ENCODE data around the gene SND1.

Gene SND1

GRCh38 chr7:128040205-128040604, 388.2 kb downstream of the SND1 start:
- Histone ChIP-seq H3K79me2 (ENCODE audit: control insufficient read depth, low read length) (no peaks in the 10 kb centered on the region), H4K20me1 (ENCODE audit: control insufficient read depth, insufficient read depth, low read depth, low read length) (peaks cover 6% of the 10 kb centered on the region; the same call in 1 of the 2 replicates), H3K36me3 (ENCODE audit: control insufficient read depth, low read length) (0 out of 2 replicates have a peak, but pooled peaks cover 2% of the 10 kb centered on the region), H3K4me3 (ENCODE audit: low read length) (no peak overlapping the region), H3K4me2 (ENCODE audit: low read length) (no peak overlapping the region), H3K27me3 (ENCODE audit: control insufficient read depth, low read length) (no peaks in the 10 kb centered on the region), H3K4me1 (ENCODE audit: control insufficient read depth, low read length) (peaks cover 35% of the 10 kb centered on the region), H3K9me2 (replicated peaks; ENCODE audit: control insufficient read depth, low read length) (no peaks in the 10 kb centered on the region), H3K27ac (ENCODE audit: low read depth, low read length) (no peak overlapping the region), H3K9me3 (ENCODE audit: control insufficient read depth, insufficient read depth, low read length) (no peaks in the 10 kb centered on the region), H3F3A (ENCODE audit: control insufficient read depth, insufficient read depth) (peaks cover 6% of the 10 kb centered on the region; the same call in 1 of the 2 replicates)
- TF ChIP-seq CTCF (IDR thresholded peaks at IDR 0.05; ENCODE audit: low read depth, low read length, poor library complexity, severe bottlenecking), result no peak
- TF ChIP-seq EZH2phosphoT487 (IDR thresholded peaks at IDR 0.05; ENCODE audit: borderline replicate concordance, low read length), result no peak

DNA sequence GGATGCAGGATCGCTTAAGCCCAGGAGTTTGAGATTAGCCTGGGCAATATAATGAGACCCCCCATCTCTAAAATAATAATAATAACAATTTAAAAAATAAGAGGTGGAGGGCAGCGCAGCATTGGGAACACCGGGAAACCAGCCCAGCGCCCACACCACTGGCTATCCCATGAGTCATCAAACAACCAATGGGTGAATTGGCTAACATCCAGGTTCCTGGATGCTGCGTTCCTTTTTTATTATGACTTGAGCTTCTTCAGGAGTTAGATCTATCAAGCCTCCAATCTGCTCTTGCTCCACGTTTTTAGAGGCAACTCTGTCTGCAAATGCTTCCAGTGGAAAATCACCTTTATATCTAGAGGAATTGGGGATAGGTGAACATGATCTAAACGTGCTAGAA, 389.2 kb downstream of the SND1 start:
- Histone ChIP-seq H3K27me3 (ENCODE audit: control insufficient read depth, low read length) (no peaks in the 10 kb centered on the region), H4K20me1 (ENCODE audit: control insufficient read depth, insufficient read depth, low read depth, low read length) (peaks cover 6% of the 10 kb centered on the region; the same call in 1 of the 2 replicates), H3K79me2 (ENCODE audit: control insufficient read depth, low read length) (no peaks in the 10 kb centered on the region), H3K9me3 (ENCODE audit: control insufficient read depth, insufficient read depth, low read length) (no peaks in the 10 kb centered on the region), H3K27ac (ENCODE audit: low read depth, low read length) (no peak overlapping the region), H3K4me3 (ENCODE audit: low read length) (no peak overlapping the region), H3F3A (ENCODE audit: control insufficient read depth, insufficient read depth) (peaks cover 3% of the 10 kb centered on the region; the same call in 1 of the 2 replicates), H3K9me2 (replicated peaks; ENCODE audit: control insufficient read depth, low read length) (no peaks in the 10 kb centered on the region), H3K36me3 (ENCODE audit: control insufficient read depth, low read length) (0 out of 2 replicates have a peak, but pooled peaks cover 2% of the 10 kb centered on the region), H3K4me2 (ENCODE audit: low read length) (no peak overlapping the region), H3K4me1 (ENCODE audit: control insufficient read depth, low read length) (peaks cover 25% of the 10 kb centered on the region)
- TF ChIP-seq CTCF (IDR thresholded peaks at IDR 0.05; ENCODE audit: low read depth, low read length, poor library complexity, severe bottlenecking) (no peak), EZH2phosphoT487 (IDR thresholded peaks at IDR 0.05; ENCODE audit: borderline replicate concordance, low read length) (no peak)

GRCh38 chr7:128042012-128042411, 390.0 kb downstream of the SND1 start:
- H3K4me2 ChIP-seq (ENCODE audit: low read length), result no peak overlapping the region
- 0 out of 2 replicates have a peak, but pooled peaks cover 2% of the 10 kb centered on the region for H3K36me3 ChIP-seq (ENCODE audit: control insufficient read depth, low read length)
- peaks cover 17% of the 10 kb centered on the region for H3K4me1 ChIP-seq (ENCODE audit: control insufficient read depth, low read length)
- H4K20me1 ChIP-seq (ENCODE audit: control insufficient read depth, insufficient read depth, low read depth, low read length), result peaks cover 6% of the 10 kb centered on the region; the same call in 1 of the 2 replicates
- no peak for TF ChIP-seq EZH2phosphoT487 (IDR thresholded peaks at IDR 0.05; ENCODE audit: borderline replicate concordance, low read length)
- no peak for TF ChIP-seq CTCF (IDR thresholded peaks at IDR 0.05; ENCODE audit: low read depth, low read length, poor library complexity, severe bottlenecking)
- H3K4me3 ChIP-seq (ENCODE audit: low read length), result no peak overlapping the region
- no peaks in the 10 kb centered on the region for H3K79me2 ChIP-seq (ENCODE audit: control insufficient read depth, low read length)
- H3F3A ChIP-seq (ENCODE audit: control insufficient read depth, insufficient read depth), result 0 out of 2 replicates have a peak, but pooled peaks cover 2% of the 10 kb centered on the region
- no peak overlapping the region for H3K27ac ChIP-seq (ENCODE audit: low read depth, low read length)
- H3K9me2 ChIP-seq (replicated peaks; ENCODE audit: control insufficient read depth, low read length), result no peaks in the 10 kb centered on the region
- H3K9me3 ChIP-seq (ENCODE audit: control insufficient read depth, insufficient read depth, low read length), result no peaks in the 10 kb centered on the region
- no peaks in the 10 kb centered on the region for H3K27me3 ChIP-seq (ENCODE audit: control insufficient read depth, low read length)
